DOHH2 (cell line): Measurements from ENCODE around the gene ITGB5.
"Not testable (repeated sequence)": the region's sequence is repeated elsewhere in the genome, so short reads cannot be mapped to it uniquely, and the experiment has no call there.

ENCODE experiments used
- H3F3A ChIP-seq: fragments of 200-600 bp; sonication (generic), shearing (Covaris generic); 2 replicates; pipeline ENCODE4 v1.6.0; 2016; ENCODE audit warnings: antibody characterized with exemption, mild to moderate bottlenecking; ENCODE audit not compliant: control insufficient read depth, insufficient read depth
- H3K27ac ChIP-seq: fragments of 200-600 bp; sonication (generic); 2 replicates; pipeline ENCODE4 v1.5.1; 2014; ENCODE audit warnings: low read depth, mild to moderate bottlenecking, low read length, moderate library complexity
- H3K27me3 ChIP-seq: fragments of 200-600 bp; sonication (generic); 2 replicates; pipeline ENCODE4 v1.6.1; 2014; ENCODE audit warnings: mild to moderate bottlenecking, low read length, mixed read lengths; ENCODE audit not compliant: control insufficient read depth
- H3K36me3 ChIP-seq: fragments of 200-600 bp; sonication (generic); 2 replicates; pipeline ENCODE4 v1.6.1; 2014; ENCODE audit warnings: mild to moderate bottlenecking, low read length, moderate library complexity, mixed read lengths; ENCODE audit not compliant: control insufficient read depth
- H3K4me1 ChIP-seq: fragments of 200-600 bp; sonication (generic); 2 replicates; pipeline ENCODE4 v1.6.1; 2014; ENCODE audit warnings: mild to moderate bottlenecking, low read length, mixed read lengths; ENCODE audit not compliant: control insufficient read depth
- H3K4me2 ChIP-seq: fragments of 200-600 bp; sonication (generic); 2 replicates; pipeline ENCODE4 v1.6.0; 2014; ENCODE audit warnings: mild to moderate bottlenecking, low read length, moderate library complexity
- H3K4me3 ChIP-seq: fragments of 200-600 bp; sonication (generic); 2 replicates; pipeline ENCODE4 v1.5.1; 2014; ENCODE audit warnings: mild to moderate bottlenecking, low read length, mixed read lengths
- H3K79me2 ChIP-seq: fragments of 200-600 bp; sonication (generic); 2 replicates; pipeline ENCODE4 v1.6.1; 2014; ENCODE audit warnings: mild to moderate bottlenecking, low read length, mixed read lengths; ENCODE audit not compliant: control insufficient read depth
- H3K9me2 ChIP-seq: fragments of 200-600 bp; sonication (generic); replicated peaks from 2 replicates; pipeline ENCODE4 v1.6.1; 2014; ENCODE audit warnings: mild to moderate bottlenecking, low read length, mixed read lengths; ENCODE audit not compliant: control insufficient read depth
- H3K9me3 ChIP-seq: fragments of 200-600 bp; sonication (generic); 2 replicates; pipeline ENCODE4 v1.6.1; 2014; ENCODE audit warnings: antibody characterized with exemption, low read length, mixed read lengths; ENCODE audit not compliant: control insufficient read depth, insufficient read depth
- H4K20me1 ChIP-seq: fragments of 200-600 bp; sonication (generic); 2 replicates; pipeline ENCODE4 v1.6.0; 2014; ENCODE audit warnings: low read depth, mild to moderate bottlenecking, antibody characterized with exemption, low read length, moderate library complexity; ENCODE audit not compliant: control insufficient read depth, insufficient read depth
- EZH2phosphoT487 ChIP-seq: fragments of 200-600 bp; sonication (generic); IDR thresholded peaks from 2 replicates; pipeline ENCODE4 v1.6.1; 2017; ENCODE audit warnings: borderline replicate concordance, mild to moderate bottlenecking, antibody characterized with exemption, low read length, moderate library complexity, mixed read lengths
- TF ChIP-seq, protein P1 (sequence below): fragments of 200-600 bp; sonication (generic); IDR thresholded peaks from one replicate; pipeline ENCODE4 v1.5.1; 2014; ENCODE audit warnings: antibody characterized with exemption, mild to moderate bottlenecking, low read depth, low read length; ENCODE audit not compliant: poor library complexity, severe bottlenecking

ITGB5 gene

DNA sequence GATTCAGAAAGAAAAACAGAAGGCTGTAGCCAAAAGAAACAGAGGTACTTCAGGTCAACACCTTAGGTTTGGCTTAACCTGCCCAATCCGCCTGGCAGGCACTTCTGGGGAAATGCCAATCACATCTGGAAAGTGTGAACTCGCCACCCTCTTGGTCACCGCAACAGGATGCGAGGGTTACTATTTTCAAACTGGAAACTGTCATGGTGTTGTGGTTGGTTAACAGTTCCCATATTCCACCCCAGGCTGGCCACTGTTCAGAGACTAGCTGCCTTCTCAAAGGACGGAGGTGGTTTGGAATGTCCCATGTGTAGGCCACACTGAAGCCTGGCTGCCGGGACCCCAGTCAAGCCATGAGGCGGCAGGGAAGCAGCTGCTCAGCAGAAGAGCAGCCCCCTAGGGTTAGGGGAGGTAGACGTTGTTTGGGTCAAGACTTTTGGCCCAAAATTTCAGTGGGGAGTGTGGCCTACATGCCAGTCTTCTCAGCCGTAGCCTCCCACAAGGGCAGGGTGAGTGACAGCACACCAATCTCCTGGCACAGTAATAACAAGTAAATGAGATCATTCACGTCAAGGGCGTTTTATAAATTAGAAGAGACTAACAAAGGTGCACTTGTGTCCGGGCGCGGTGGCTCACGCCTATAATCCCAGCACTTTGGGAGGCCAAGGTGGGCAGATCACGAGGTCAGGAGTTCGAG, 102.3 kb downstream of the ITGB5 start:
- no peaks in the 10 kb centered on the region for H3F3A ChIP-seq
- no peaks in the 10 kb centered on the region for H3K9me3 ChIP-seq
- peaks cover 7% of the 10 kb centered on the region for H3K4me1 ChIP-seq
- TF ChIP-seq, protein P1, sequence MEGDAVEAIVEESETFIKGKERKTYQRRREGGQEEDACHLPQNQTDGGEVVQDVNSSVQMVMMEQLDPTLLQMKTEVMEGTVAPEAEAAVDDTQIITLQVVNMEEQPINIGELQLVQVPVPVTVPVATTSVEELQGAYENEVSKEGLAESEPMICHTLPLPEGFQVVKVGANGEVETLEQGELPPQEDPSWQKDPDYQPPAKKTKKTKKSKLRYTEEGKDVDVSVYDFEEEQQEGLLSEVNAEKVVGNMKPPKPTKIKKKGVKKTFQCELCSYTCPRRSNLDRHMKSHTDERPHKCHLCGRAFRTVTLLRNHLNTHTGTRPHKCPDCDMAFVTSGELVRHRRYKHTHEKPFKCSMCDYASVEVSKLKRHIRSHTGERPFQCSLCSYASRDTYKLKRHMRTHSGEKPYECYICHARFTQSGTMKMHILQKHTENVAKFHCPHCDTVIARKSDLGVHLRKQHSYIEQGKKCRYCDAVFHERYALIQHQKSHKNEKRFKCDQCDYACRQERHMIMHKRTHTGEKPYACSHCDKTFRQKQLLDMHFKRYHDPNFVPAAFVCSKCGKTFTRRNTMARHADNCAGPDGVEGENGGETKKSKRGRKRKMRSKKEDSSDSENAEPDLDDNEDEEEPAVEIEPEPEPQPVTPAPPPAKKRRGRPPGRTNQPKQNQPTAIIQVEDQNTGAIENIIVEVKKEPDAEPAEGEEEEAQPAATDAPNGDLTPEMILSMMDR: no peak
- TF ChIP-seq EZH2phosphoT487: no peak
- no peaks in the 10 kb centered on the region for H3K79me2 ChIP-seq
- no peaks in the 10 kb centered on the region for H3K36me3 ChIP-seq
- no peak overlapping the region for H3K4me3 ChIP-seq
- H3K27me3 ChIP-seq: no peaks in the 10 kb centered on the region; the same call in 1 of the 2 replicates
- no peaks in the 10 kb centered on the region for H4K20me1 ChIP-seq
- H3K4me2 ChIP-seq: no peak overlapping the region
- no peaks in the 10 kb centered on the region for H3K9me2 ChIP-seq
- H3K27ac ChIP-seq: no peak overlapping the region

DNA sequence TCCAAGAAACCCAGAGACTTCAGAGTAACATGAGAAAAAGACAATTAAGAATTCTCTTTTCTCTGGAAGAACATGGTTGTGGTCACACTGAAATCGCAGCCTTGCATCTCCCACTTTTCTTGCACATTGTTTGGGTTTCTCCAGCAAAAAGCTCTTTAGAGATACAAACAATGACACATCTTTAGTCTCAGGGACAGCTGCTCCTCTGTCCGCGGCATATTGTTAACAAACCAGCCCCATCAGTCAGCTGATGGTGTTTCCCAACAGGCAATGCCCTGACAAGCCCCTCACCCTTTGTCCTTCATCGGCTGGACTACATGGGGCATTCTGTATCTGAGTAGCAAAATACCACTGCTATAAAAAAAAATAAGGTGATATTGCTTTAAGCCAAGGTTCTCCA, 103.5 kb downstream of the ITGB5 start:
- H3K27ac ChIP-seq: no peak overlapping the region
- no peaks in the 10 kb centered on the region; the same call in 1 of the 2 replicates for H3K27me3 ChIP-seq
- no peaks in the 10 kb centered on the region for H3K36me3 ChIP-seq
- H3K4me3 ChIP-seq: no peak overlapping the region
- no peaks in the 10 kb centered on the region for H4K20me1 ChIP-seq
- peaks cover 7% of the 10 kb centered on the region for H3K4me1 ChIP-seq
- H3K9me2 ChIP-seq: no peaks in the 10 kb centered on the region
- no peak overlapping the region for H3K4me2 ChIP-seq
- no peaks in the 10 kb centered on the region for H3K79me2 ChIP-seq
- H3K9me3 ChIP-seq: no peaks in the 10 kb centered on the region
- no peak for TF ChIP-seq EZH2phosphoT487
- TF ChIP-seq, protein P1: no peak
- no peaks in the 10 kb centered on the region for H3F3A ChIP-seq

DNA sequence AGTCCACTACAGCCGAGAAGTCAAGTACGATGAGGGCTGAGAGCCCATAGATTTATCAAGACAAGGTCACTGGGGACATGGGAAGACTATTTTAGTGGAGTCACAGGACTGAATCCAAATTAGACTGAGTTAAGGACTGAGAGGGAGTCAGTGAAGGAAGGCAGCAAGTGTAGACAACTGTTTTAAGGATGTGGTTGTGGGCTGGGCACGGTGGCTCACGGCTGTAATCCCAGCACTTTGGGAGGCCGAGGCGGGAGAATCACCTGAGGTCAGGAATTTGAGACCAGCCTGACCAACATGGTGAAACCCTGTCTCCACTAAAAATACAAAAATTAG, 104.8 kb downstream of the ITGB5 start:
- H3K4me1 ChIP-seq, H3K9me2 ChIP-seq, H3K4me2 ChIP-seq, H3K36me3 ChIP-seq, H3K27ac ChIP-seq, H3K9me3 ChIP-seq, H4K20me1 ChIP-seq, H3K4me3 ChIP-seq, H3F3A ChIP-seq, H3K27me3 ChIP-seq, H3K79me2 ChIP-seq: not testable (repeated sequence)

DNA sequence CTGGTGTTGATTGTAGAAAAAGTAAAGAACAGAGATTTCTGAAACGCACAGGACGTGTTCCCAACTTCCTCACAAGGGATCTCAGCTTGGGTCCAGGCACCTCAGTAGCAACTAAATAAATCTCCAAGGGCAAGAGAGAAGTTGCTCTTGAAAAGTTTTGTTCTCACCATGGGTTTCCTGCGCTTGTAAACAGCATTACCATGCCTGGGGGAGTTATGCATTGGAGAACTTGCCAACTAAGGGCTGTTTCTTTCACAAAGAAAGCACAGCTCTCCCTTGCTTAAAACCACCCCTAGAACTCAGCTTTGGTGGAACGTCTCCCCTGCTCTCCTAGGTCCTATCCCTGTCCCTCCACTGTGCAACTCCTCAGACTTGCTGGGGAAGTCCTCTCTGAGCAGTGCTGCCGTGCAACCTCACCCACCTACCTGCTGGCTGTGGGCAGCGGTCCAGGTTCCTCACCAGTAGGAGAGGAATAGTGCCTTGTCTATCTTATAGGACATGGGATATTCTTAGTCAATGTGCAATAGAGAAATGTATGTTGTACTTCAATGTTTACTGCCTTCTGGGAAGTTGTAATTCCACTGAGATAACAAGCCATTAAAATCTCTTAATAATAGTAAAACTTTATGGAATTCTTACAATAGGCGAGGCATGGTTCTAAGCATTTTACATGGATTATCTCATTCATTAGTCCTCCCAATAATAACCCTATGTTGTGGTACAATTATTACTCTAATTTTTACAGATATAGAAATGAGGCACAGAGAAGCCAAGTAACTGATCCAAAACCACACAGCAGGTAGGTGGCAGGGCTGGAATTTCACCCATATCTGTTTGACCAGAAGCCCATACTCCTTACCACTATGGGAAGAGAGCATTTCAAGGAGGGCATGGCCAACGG, 105.4 kb downstream of the ITGB5 start:
- no peak overlapping the region for H3K4me2 ChIP-seq

More for the DNA sequence above, 105.4 kb downstream of the ITGB5 start:
- TF ChIP-seq EZH2phosphoT487: no peak
- TF ChIP-seq, protein P1: no peak
- no peaks in the 10 kb centered on the region for H3K9me2 ChIP-seq
- H3K79me2 ChIP-seq: no peaks in the 10 kb centered on the region
- no peak overlapping the region for H3K27ac ChIP-seq
- H3K27me3 ChIP-seq: peaks cover 4% of the 10 kb centered on the region
- no peak overlapping the region for H3K4me3 ChIP-seq
- peaks cover 7% of the 10 kb centered on the region for H3K4me1 ChIP-seq
- no peaks in the 10 kb centered on the region for H4K20me1 ChIP-seq
- H3K36me3 ChIP-seq: no peaks in the 10 kb centered on the region
- no peaks in the 10 kb centered on the region for H3F3A ChIP-seq
- H3K9me3 ChIP-seq: no peaks in the 10 kb centered on the region
